ENCODE results near the gene FBXO42. TPM values are rescaled to one million over a fixed set of nuclear protein-coding genes. Genes with fewer than 3 reads are reported as not detected.

Gene FBXO42
- total and polyA plus RNA-seq, 2 of the 4 experiments (the other 2 are of a cell fraction), result 12.0 to 18.8 TPM

GRCh38 chr1:16209847-16210407 is 142.4 kb downstream of the FBXO42 start:
- Histone ChIP-seq H3K4ac (ENCODE audit: low read depth, low read length) (peak overlapping the region; percentile 10; the same call in 1 of the 2 replicates), H3K79me1 (ENCODE audit: low read depth in 1 of 2, low read length in 2 of 2) (peaks cover 7 to 12% of the 10 kb centered on the region in 2 experiments; a peak in 3 of 4 replicates), H3K27me3 (ENCODE audit: control insufficient read depth, insufficient read depth, low read length) (no peaks in the 10 kb centered on the region), H3K4me2 (ENCODE audit: low read depth, low read length) (peak overlapping the region; percentile 20; the same call in 1 of the 2 replicates), H2BK120ac (ENCODE audit: low read depth, low read length) (0 out of 2 replicates have a peak overlapping the region, but pooled peaks have one; percentile 34), H3K27ac (ENCODE audit: insufficient read depth, low read length) (peak overlapping the region; percentile 36; the same call in 1 of the 2 replicates), H3K56ac (ENCODE audit: extremely low read depth, insufficient read depth, low read length) (no peak overlapping the region), H2BK5ac (ENCODE audit: low read depth, low read length, poor library complexity, severe bottlenecking) (no peak overlapping the region), H3K14ac (replicated peaks; ENCODE audit: low read depth, low read length) (no peak overlapping the region), H4K91ac (ENCODE audit: insufficient read depth, low read depth, low read length) (peak overlapping the region; percentile 20; the same call in 1 of the 2 replicates), H3K9ac (ENCODE audit: low read depth, low read length) (0 out of 2 replicates have a peak overlapping the region, but pooled peaks have one; percentile 37), H2AK9ac (replicated peaks; ENCODE audit: low read depth, low read length, poor library complexity) (peak overlapping the region; percentile 44), H2AFZ (replicated peaks; ENCODE audit: low read length, poor library complexity) (peak overlapping the region; percentile 60), H4K8ac (ENCODE audit: low read depth in 2 of 2, low read length in 2 of 2) (peak overlapping the region; percentile 24 to 39; a peak in 2 of 4 replicates), H3K23ac (ENCODE audit: low read depth, low read length) (no peak overlapping the region), H3K4me1 (ENCODE audit: control insufficient read depth, insufficient read depth, low read length) (peaks cover 9% of the 10 kb centered on the region), H3K4me3 (ENCODE audit: insufficient read depth, low read depth, low read length) (peak overlapping the region; percentile 17; the same call in 1 of the 2 replicates), H4K5ac (ENCODE audit: low read depth, low read length) (peak overlapping the region; percentile 69; the same call in 1 of the 2 replicates), H2BK20ac (ENCODE audit: low read depth, low read length) (no peak overlapping the region), H4K20me1 (ENCODE audit: insufficient read depth, low read length) (no peaks in the 10 kb centered on the region), H2BK15ac (ENCODE audit: low read depth, low read length) (no peak overlapping the region), H3K9me1 (ENCODE audit: insufficient read depth, low read length) (peaks cover 6% of the 10 kb centered on the region; the same call in 1 of the 2 replicates), H2AK5ac (ENCODE audit: low read depth, low read length) (no peak overlapping the region; the same call in 1 of the 2 replicates), H3K18ac (ENCODE audit: low read depth, low read length) (peak overlapping the region; percentile 10; the same call in 1 of the 2 replicates), H3K9me3 (ENCODE audit: control insufficient read depth, insufficient read depth, low read length) (no peaks in the 10 kb centered on the region), H3K36me3 (ENCODE audit: control insufficient read depth, insufficient read depth, low read length) (no peaks in the 10 kb centered on the region)
- intact Hi-C loops (cut with micrococcal nuclease), result loop anchor here (5.0 kb wide), 2 partner anchors 32 to 157 kb away; partner anchors contain the start of gene SZRD1
- BruUV-seq (replicated peaks), result no TSS peak
- ATAC-seq (ENCODE audit: low read depth) (no peak), DNase-seq (peak; percentile 17)
- CTCF ChIA-PET, result no interaction called here
- WGBS, 2 experiments (ENCODE audit: extremely low coverage in 2 of 2, insufficient read length in 1 of 2), result no CpG with 5 or more reads among the region's 11 CpGs
- in situ Hi-C loops (cut with MboI; ENCODE audit: low sequenced_read_pairs), result no loop called here
- POLR2A ChIA-PET (ENCODE audit: unreplicated experiment), result no interaction called here
- dilution Hi-C loops (cut with HindIII; ENCODE audit: low sequenced_read_pairs, unreplicated experiment), result no loop called here
- TF ChIP-seq BHLHE40 (IDR thresholded peaks at IDR 0.05; ENCODE audit: low read depth, low read length) (no peak), NFE2L2 (IDR thresholded peaks at IDR 0.05; ENCODE audit: low read depth, low read length) (no peak), POLR2A (IDR thresholded peaks at IDR 0.05; ENCODE audit: low read depth, low read length) (no peak), MAFK (IDR thresholded peaks at IDR 0.05; ENCODE audit: low read depth, low read length) (no peak), SMC3 (IDR thresholded peaks at IDR 0.05; ENCODE audit: low read depth, low read length) (no peak), ELK1 (IDR thresholded peaks at IDR 0.05; ENCODE audit: borderline replicate concordance, low read depth, low read length) (no peak), MAZ (IDR thresholded peaks at IDR 0.05; ENCODE audit: borderline replicate concordance, low read depth, low read length) (no peak), FOS (IDR thresholded peaks at IDR 0.05; ENCODE audit: low read depth, low read length) (no peak), RFX5 (IDR thresholded peaks at IDR 0.05; ENCODE audit: low read depth, low read length) (no peak), MXI1 (IDR thresholded peaks at IDR 0.05; ENCODE audit: borderline replicate concordance, low read depth, low read length) (no peak), CHD1 (IDR thresholded peaks at IDR 0.05; ENCODE audit: low read depth, low read length) (no peak), RAD21 (IDR thresholded peaks at IDR 0.05; ENCODE audit: low read length) (no peak), CEBPB (IDR thresholded peaks at IDR 0.05; ENCODE audit: low read depth, low read length) (no peak)
- TF ChIP-seq, protein P1, sequence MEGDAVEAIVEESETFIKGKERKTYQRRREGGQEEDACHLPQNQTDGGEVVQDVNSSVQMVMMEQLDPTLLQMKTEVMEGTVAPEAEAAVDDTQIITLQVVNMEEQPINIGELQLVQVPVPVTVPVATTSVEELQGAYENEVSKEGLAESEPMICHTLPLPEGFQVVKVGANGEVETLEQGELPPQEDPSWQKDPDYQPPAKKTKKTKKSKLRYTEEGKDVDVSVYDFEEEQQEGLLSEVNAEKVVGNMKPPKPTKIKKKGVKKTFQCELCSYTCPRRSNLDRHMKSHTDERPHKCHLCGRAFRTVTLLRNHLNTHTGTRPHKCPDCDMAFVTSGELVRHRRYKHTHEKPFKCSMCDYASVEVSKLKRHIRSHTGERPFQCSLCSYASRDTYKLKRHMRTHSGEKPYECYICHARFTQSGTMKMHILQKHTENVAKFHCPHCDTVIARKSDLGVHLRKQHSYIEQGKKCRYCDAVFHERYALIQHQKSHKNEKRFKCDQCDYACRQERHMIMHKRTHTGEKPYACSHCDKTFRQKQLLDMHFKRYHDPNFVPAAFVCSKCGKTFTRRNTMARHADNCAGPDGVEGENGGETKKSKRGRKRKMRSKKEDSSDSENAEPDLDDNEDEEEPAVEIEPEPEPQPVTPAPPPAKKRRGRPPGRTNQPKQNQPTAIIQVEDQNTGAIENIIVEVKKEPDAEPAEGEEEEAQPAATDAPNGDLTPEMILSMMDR (conservative IDR thresholded peaks at IDR 0.05; ENCODE audit: low read depth, low read length), result no peak
- TF ChIP-seq, protein P2, sequence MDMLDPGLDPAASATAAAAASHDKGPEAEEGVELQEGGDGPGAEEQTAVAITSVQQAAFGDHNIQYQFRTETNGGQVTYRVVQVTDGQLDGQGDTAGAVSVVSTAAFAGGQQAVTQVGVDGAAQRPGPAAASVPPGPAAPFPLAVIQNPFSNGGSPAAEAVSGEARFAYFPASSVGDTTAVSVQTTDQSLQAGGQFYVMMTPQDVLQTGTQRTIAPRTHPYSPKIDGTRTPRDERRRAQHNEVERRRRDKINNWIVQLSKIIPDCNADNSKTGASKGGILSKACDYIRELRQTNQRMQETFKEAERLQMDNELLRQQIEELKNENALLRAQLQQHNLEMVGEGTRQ (IDR thresholded peaks at IDR 0.05; ENCODE audit: low read depth, low read length), result no peak

All from IMR-90 (cell line).